Thyroid gland (tissue), 4 donors: Measurements from ENCODE around the gene IGF2BP3.

Experiments
- CTCF ChIP-seq, 6 experiments: fragments of 200-600 bp in 3 of 6; fragments of 450-650 bp in 3 of 6; sonication (generic) in 3 of 6; IDR thresholded peaks; one replicate each; pipeline ENCODE4 v1.5.1; 2016 to 2019; ENCODE audit warnings: antibody characterized with exemption in 6 of 6, mild to moderate bottlenecking in 2 of 6, inconsistent platforms in 1 of 6, moderate library complexity in 1 of 6
- POLR2A ChIP-seq, 2 donors: fragments of 450-650 bp; IDR thresholded peaks; one replicate each; pipeline ENCODE4 v1.6.1; 2017; ENCODE audit warnings: antibody characterized with exemption in 2 of 2, mild to moderate bottlenecking in 2 of 2, moderate library complexity in 1 of 2

- TF ChIP-seq CTCF (IDR thresholded peaks at IDR 0.05), result no peak
- TF ChIP-seq POLR2A (IDR thresholded peaks at IDR 0.05), result no peak
Observed at GRCh38 chr7:23275912-23276311, 194.4 kb downstream of the IGF2BP3 start.
